Ramos (cell line): ENCODE data around the gene ZNF474.

ENCODE experiments used
- in situ Hi-C: fragments of 300-500 bp; cut with MboI; formaldehyde crosslinking; loops from one replicate; pipeline ENCODE4 v1.14.3; 2022; ENCODE audit warnings: low sequenced_read_pairs; ENCODE audit not compliant: unreplicated experiment

Gene ZNF474

DNA sequence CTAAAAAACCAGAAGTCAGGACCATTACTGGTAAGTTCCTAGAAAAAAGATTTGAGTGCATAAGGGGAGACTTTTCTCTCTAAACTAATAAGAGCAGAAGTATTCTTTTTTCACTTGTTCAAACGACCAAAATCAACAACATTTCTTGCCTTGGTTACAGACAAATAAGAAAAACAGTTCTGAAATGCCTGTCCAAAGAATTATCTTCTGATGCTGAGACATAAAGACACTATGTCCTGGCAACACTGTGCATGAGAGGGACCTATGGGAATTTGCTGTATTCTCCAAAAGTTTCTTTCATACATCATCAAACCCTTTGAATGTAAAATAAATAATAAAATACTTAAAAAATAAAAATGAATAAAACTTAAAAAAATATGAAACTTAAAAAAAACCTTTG is 50.4 kb downstream of the ZNF474 start:
- in situ Hi-C loops = no loop called here

- in situ Hi-C loops = no loop called here
These were observed 50.9 kb downstream of the ZNF474 start for GRCh38 chr5:122180146-122180712.

- in situ Hi-C loops = no loop called here
These were observed 51.7 kb downstream of the ZNF474 start for GRCh38 chr5:122180863-122181548.

DNA sequence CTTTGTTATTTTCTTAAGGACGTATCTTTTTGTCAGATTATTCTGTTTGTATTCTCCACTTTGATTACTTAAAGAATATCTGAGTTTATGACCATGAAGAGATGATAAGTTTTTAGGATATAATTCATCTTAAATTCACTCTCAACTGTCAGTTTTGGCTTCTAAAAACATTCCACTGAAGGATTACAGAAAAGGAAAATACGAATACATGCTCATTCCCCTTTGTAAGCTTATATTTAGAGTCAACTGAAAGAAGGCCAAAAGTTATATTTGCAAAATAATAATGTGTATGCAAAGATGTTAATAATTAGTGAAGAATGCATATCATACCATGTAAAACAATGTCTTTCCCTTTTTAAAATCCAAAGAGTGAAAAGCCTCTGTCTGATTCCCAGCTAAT is 52.5 kb downstream of the ZNF474 start:
- in situ Hi-C loops = no loop called here

DNA sequence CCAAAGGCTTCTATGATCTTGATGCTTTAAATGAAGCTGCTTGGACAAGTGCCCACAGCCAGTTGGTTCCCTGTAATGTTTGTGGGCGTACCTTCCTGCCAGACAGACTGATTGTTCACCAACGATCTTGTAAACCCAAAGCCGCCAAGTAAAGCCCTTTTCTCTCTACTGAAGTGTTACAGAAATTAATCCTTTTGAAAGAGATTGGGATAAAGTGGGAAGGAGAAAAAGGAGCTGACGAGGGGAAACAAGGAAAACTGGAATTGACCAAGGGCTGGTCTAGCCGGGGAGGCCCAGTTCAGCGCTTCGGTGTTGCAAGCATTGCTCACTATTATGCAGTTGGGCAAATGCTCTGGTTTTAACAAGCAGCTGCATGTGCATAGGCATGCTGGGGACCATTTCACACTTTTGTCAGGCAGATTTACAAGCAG is 53.2 kb downstream of the ZNF474 start:
- in situ Hi-C loops = no loop called here

GRCh38 chr5:122183098-122183787 is 53.9 kb downstream of the ZNF474 start:
- in situ Hi-C loops = no loop called here

GRCh38 chr5:122183788-122184170 is 54.4 kb downstream of the ZNF474 start:
- in situ Hi-C loops = no loop called here

DNA sequence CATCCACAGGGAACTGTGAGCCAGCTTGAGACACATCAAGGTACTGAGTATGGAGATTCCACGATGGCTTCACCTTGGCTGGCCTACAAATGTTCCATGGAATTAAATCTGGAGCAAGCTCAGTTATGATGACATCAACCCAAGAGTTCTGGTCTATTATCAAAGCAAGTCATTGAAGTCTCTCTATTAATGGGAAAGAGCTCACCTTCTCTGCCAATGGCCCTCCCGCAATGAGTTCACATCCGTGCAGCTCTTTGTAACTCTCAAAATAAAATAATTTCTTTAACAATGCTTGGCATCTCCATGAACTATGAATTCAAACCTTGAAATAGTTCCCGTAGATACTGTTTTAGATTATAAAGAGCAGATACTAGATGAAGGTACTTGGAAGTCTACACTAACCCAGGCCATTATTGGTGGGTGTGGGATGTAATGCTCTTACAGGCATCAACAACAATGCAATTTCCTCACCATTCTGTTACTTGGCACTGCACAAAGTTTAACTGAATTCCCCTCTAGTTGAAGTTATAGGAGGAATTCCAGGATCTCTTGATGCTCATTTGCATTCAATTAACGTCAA is 55.4 kb downstream of the ZNF474 start:
- in situ Hi-C loops = no loop called here

DNA sequence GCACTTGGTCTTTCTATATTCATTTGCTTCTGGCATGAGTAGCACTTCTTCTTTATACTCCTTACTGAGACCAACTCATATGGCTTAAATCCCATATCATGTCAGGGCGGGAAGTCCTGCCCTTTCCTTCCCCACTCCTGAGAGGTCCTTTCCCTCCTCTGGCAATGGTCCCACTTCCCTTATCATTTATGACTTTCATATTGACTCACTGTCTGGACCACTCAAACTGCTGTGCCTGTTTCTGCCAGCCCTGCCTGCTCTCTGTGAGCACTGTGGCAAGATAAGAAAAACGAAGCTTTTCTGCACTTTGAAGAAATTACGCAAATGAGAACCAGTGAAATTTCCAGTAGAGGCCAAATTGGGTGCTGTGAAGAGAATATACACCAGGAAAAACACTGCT is 58.1 kb downstream of the ZNF474 start:
- in situ Hi-C loops = no loop called here

GRCh38 chr5:122190156-122190555 is 60.8 kb downstream of the ZNF474 start:
- in situ Hi-C loops = no loop called here

DNA sequence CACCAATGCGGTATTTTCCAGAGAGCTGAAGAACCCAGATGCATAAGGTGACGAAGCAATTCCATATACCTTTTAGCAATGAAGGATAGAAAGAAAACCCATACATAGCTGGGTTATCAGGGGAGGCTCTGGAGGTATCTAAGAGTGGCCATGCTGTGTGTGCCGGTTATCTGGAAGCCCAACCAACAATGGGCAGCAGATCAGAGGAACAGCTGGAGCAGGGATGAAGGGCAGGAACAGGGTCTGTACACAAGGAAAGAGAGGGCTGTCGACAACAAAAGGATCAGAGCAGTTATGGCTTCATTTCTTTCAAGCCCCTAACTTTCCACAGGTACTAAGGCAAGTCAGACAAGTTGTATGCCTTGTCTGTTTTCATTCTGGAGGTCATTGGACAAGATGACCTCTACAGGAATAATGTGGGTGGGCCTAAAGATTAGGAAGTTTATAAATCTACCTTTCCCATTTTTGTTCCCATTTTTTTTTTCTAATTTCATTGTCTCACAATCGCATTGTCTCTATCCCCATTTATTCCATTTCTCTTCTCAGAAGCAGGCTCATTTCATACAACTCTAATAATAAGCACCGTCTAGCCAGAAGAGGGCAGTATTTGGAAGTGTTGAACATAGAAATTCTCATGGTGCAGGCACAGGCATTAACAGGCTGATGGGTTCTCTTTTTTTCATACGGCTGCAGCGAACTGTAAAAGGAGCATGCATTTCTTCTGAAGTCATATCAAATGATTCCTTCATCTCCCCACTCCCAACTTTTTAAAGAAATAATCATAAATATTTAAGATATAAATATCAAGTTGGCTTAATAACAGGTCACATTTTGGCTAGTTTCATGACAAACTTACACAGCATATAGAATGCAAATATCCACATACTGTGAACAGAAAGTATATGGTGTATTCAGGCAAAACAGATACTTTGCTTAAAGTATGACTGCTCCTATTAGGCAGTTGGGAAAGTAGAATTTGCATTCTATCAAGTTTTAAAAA is 63.5 kb downstream of the ZNF474 start:
- in situ Hi-C loops = no loop called here

DNA sequence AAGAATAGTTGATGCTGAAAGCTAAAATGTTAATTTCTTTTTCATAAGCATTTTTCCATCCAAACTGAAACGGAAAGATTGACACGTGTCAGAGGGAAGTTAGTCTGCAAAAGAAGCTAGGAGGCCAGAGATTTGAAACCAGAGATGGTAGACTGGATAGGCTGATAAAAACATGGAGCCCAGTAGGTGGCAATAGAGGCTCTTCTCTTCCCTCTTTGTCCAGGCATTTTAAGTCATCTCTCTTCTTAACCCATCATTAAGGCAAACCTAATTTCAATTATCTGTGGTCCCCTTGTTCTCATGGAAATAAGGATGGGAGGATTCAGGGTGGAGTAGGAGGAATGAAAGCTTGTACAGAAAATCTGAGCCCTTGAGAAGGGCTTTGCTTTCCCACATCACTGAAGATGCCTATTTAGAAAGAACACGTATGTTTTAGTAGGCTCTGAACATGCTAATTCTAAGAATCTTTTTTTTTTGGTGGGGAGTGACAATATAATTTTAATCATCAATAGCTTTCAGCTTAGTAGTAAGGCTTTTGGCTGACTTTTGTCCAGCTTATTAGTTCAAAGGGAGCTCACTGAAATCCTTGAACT is 66.6 kb downstream of the ZNF474 start:
- in situ Hi-C loops = no loop called here

DNA sequence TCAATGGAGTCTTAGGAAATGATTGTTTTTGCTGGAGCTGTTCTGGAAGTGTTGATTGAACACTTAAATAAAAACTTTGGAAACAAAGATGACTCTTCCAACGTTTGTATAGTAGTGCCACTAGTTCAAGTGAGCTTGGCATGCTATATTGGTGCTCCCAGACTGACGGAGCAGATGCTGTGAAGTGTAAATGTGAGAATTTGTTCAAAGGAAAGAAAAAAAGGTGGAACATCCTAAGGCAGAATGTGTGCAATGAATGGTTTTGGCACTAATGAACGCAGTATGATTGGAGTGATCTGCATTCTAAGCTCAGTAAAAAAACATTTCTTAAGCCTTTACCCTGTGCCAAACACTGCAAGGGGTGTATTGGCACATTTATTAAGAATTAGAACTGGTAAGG is 69.8 kb downstream of the ZNF474 start:
- in situ Hi-C loops = no loop called here

DNA sequence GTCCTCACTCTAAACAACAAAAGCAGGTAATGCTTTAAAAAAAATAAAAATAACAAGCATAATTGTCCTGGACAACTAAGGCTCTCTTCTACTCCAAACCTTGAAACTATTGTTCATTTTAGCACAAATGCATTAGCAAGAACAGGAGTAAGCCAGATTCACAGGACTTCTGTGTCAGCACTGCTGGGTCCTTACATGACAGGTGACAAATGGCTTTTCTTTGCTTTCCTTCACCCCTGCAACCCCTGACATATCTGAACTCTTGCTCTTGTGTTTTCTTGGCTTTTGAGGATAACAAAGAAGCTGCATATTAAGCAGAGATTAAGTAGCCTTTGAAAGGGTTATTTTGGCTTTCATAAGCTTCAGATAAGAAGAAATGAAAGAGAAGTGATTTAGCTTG is 71.1 kb downstream of the ZNF474 start:
- in situ Hi-C loops = no loop called here

DNA sequence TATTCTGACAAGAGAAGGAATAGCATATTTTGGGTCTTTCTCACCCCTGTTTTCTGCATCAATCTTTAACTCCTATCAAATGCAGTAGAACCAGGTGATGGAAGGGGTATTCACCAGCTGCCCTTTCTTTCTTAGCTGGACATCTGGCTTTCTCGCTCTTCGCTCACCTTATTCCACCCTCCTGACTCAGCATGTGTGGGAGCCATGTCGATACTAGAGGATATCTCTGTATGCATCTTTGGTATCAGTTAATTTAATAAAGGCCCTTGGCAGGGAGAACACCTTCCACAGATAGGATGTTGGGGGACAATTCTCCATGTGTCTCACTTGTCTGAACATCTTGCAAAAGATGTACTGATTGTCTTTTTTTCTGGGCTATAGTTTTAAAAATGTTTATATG is 71.5 kb downstream of the ZNF474 start:
- in situ Hi-C loops = no loop called here

DNA sequence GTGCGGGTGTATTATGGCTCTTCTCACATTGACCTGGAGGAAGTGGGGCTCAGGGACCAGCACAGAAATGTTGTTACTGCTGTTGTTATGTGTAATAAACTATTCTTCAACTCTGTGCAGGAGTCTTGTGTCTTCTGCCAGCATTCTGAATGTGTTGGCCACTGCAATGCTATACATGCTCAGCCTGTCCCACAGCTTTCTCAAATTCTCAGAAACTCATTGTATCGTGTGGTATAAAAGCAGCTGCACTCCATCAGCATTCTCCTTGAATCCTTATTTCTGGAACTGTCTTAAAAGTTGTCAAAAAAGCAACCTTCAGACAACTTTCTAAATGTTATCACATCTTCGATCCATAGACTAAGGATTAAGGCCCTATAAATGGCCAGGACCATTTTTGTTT is 72.0 kb downstream of the ZNF474 start:
- in situ Hi-C loops = no loop called here

DNA sequence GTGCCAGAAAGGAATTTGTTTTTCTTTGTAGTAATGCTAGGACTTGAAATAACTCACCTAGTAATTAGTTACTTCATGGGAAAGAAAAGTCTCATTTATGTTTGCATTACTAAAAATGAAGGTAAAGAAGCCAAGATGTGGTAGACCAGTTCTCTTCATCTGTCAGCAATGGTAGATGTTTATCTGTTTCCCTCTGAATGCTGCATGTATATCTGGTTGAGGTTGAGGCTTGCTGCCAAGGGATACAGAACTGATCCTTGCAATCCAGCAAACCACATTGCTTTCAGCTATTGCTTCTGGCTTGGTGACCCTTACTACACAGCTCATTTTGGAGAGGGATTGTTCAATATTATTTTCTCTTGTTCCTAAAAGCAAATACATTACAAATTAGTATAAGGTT is 73.6 kb downstream of the ZNF474 start:
- in situ Hi-C loops = no loop called here
